GM21576 (cell line): ENCODE data around the gene GLT1D1.

ENCODE experiments used
- ATAC-seq: cut with Tn5 transposase; IDR thresholded peaks from one replicate; pipeline ENCODE4 v1.9.1; 2021; ENCODE audit warnings: mild to moderate bottlenecking, moderate library complexity; ENCODE audit not compliant: unreplicated experiment

The GLT1D1 gene

GRCh38 chr12:128991716-128992115 lies 138.4 kb downstream of the GLT1D1 start:
- ATAC-seq, result no peak

DNA sequence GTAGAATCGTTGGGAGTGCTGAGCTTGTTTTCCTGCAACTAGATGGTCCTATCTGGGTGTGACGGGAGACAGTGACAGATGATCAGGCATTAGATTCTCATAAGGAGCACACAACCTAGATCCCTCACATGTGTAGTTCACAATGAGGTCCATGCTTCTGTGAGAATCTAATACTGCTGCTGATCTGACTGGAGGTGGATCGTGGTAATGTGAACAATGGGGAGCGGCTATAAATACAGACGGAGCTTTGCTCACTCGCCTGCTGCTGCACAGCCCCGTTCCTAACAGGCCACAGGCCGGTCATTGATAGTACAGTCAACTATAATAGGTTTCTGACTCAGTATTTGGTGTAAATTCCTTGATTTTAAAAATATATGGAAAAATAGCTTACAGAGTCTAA lies 138.8 kb downstream of the GLT1D1 start:
- ATAC-seq, result no peak

GRCh38 chr12:128992550-128992949 lies 139.3 kb downstream of the GLT1D1 start:
- no peak for ATAC-seq

DNA sequence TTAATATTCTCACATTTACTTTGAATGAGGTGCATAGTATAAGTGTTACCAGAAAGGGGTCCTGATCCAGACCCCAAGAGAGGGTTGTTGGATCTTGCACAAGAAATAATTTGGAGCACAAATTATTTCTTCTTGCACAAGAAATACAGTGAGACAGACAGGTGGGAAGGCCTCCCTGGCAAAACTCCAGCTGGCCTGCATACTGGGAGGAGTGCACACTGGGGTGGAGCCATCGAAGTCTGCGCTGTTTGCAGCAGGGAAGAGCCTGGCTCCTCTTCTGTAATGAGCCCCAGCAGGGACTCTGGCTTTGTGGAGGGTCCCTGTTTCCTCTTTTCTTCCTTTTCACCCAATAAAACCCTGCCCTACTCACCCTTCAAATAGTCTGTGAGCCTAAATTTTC lies 141.6 kb downstream of the GLT1D1 start:
- no peak for ATAC-seq

- no peak for ATAC-seq
Measured at GRCh38 chr12:128995619-128996018, 142.3 kb downstream of the GLT1D1 start.

DNA sequence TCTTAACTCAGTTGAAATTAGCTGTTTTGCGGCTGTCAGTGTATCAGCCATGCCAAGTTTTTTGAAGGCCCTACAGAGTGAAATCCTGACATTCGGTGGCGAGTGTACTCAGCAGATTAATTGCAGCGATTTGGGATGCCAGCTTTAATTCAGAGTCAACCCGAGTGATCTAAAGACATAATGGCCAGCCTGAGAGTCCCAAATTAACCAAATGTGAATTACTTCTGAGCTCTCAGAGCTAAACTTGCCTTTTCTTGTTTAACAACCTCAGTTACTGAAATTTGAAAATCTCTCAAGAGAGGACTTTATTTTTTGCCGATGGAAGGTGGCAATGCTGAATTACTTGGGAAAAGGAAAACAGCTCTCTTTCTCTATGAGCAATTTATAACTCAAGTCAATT lies 148.5 kb downstream of the GLT1D1 start:
- no peak for ATAC-seq

DNA sequence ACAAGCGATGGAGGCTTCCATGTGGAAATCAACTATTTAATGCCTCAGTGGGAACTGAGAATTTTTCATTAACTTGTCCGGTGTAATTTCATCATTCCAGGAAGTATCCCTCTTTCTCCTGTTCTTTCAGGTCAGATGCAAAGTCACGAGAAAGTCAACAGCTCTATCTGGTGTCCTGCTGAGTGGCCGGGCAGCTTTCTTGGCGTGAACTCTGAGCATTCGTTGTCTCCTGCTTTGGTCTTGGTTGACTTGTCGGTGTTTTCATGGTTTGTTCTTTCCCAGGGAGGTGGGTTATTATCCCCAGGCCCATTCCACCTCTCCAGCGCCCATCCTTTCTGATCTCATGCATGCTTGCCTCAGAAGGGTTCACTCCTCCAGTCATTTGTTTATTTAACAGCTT lies 149.1 kb downstream of the GLT1D1 start:
- no peak for ATAC-seq

GRCh38 chr12:129005416-129005815 lies 152.1 kb downstream of the GLT1D1 start:
- no peak for ATAC-seq

DNA sequence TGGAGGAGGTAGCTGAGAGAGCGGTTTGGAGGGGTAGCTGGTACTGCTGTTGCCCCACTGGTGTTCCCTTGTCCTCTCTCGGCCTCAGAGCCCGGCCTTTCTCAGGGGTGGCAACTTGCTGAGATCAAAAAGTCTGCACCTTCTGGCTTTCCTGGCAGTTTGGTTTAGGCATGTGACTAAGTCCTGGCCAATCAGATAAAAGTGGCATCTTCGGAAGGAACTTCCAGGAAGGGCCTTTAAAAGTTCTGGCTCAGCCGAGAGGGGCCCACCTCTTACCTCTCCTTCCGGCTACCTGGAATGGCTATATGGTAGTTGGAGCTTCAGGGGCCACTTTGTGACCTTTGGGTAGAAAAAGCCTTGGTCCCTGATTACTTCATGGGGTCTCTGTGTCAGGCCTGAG lies 152.6 kb downstream of the GLT1D1 start:
- no peak for ATAC-seq

- no peak for ATAC-seq
Measured at GRCh38 chr12:129009833-129010622, 156.8 kb downstream of the GLT1D1 start.

DNA sequence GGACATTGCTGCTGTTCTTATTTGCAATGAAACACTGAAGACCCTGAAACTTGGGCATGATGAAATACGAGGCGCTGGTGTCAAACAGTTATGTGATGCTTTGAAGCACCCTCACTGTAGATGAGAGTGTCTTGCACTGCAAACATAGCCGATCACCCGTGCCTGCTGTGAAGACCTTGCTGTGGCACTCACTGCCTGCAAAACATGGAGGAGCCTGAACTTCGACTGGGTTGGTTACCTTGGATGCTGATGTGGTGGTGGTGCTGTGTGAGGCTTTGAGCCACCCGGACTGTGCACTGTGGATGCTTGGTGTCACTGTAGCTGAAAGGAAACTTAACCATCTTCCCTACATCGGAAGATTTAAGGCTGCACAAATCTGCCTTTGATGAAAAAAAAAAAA lies 162.9 kb downstream of the GLT1D1 start:
- ATAC-seq, result no peak

- ATAC-seq, result no peak
Measured at GRCh38 chr12:129025055-129025454, 171.8 kb downstream of the GLT1D1 start.

- ATAC-seq, result no peak
Measured at GRCh38 chr12:129028844-129029243, 175.6 kb downstream of the GLT1D1 start.
